ENCODE results near the gene YDJC. TPM values are rescaled to one million over a fixed set of nuclear protein-coding genes. Genes with fewer than 3 reads are reported as not detected.

The YDJC gene
- total and polyA plus RNA-seq, 9 of the 15 experiments (the other 6 are each of a cell fraction or from before 2014, with no cell fraction given): 13.5 to 871 (median 164) TPM

- TF ChIP-seq HNRNPLL (IDR thresholded peaks at IDR 0.05; ENCODE audit: low read depth, low read length, poor library complexity, severe bottlenecking) (no peak), GTF2F1 (IDR thresholded peaks at IDR 0.05; ENCODE audit: low read depth, low read length) (no peak)
- TF ChIP-seq, protein P1, sequence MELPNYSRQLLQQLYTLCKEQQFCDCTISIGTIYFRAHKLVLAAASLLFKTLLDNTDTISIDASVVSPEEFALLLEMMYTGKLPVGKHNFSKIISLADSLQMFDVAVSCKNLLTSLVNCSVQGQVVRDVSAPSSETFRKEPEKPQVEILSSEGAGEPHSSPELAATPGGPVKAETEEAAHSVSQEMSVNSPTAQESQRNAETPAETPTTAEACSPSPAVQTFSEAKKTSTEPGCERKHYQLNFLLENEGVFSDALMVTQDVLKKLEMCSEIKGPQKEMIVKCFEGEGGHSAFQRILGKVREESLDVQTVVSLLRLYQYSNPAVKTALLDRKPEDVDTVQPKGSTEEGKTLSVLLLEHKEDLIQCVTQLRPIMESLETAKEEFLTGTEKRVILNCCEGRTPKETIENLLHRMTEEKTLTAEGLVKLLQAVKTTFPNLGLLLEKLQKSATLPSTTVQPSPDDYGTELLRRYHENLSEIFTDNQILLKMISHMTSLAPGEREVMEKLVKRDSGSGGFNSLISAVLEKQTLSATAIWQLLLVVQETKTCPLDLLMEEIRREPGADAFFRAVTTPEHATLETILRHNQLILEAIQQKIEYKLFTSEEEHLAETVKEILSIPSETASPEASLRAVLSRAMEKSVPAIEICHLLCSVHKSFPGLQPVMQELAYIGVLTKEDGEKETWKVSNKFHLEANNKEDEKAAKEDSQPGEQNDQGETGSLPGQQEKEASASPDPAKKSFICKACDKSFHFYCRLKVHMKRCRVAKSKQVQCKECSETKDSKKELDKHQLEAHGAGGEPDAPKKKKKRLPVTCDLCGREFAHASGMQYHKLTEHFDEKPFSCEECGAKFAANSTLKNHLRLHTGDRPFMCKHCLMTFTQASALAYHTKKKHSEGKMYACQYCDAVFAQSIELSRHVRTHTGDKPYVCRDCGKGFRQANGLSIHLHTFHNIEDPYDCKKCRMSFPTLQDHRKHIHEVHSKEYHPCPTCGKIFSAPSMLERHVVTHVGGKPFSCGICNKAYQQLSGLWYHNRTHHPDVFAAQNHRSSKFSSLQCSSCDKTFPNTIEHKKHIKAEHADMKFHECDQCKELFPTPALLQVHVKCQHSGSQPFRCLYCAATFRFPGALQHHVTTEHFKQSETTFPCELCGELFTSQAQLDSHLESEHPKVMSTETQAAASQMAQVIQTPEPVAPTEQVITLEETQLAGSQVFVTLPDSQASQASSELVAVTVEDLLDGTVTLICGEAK (IDR thresholded peaks at IDR 0.05): no peak
- TF ChIP-seq, protein P1 (CRISPR knock-in tag; IDR thresholded peaks at IDR 0.05): peak; percentile 6
- TF ChIP-seq, protein P2, sequence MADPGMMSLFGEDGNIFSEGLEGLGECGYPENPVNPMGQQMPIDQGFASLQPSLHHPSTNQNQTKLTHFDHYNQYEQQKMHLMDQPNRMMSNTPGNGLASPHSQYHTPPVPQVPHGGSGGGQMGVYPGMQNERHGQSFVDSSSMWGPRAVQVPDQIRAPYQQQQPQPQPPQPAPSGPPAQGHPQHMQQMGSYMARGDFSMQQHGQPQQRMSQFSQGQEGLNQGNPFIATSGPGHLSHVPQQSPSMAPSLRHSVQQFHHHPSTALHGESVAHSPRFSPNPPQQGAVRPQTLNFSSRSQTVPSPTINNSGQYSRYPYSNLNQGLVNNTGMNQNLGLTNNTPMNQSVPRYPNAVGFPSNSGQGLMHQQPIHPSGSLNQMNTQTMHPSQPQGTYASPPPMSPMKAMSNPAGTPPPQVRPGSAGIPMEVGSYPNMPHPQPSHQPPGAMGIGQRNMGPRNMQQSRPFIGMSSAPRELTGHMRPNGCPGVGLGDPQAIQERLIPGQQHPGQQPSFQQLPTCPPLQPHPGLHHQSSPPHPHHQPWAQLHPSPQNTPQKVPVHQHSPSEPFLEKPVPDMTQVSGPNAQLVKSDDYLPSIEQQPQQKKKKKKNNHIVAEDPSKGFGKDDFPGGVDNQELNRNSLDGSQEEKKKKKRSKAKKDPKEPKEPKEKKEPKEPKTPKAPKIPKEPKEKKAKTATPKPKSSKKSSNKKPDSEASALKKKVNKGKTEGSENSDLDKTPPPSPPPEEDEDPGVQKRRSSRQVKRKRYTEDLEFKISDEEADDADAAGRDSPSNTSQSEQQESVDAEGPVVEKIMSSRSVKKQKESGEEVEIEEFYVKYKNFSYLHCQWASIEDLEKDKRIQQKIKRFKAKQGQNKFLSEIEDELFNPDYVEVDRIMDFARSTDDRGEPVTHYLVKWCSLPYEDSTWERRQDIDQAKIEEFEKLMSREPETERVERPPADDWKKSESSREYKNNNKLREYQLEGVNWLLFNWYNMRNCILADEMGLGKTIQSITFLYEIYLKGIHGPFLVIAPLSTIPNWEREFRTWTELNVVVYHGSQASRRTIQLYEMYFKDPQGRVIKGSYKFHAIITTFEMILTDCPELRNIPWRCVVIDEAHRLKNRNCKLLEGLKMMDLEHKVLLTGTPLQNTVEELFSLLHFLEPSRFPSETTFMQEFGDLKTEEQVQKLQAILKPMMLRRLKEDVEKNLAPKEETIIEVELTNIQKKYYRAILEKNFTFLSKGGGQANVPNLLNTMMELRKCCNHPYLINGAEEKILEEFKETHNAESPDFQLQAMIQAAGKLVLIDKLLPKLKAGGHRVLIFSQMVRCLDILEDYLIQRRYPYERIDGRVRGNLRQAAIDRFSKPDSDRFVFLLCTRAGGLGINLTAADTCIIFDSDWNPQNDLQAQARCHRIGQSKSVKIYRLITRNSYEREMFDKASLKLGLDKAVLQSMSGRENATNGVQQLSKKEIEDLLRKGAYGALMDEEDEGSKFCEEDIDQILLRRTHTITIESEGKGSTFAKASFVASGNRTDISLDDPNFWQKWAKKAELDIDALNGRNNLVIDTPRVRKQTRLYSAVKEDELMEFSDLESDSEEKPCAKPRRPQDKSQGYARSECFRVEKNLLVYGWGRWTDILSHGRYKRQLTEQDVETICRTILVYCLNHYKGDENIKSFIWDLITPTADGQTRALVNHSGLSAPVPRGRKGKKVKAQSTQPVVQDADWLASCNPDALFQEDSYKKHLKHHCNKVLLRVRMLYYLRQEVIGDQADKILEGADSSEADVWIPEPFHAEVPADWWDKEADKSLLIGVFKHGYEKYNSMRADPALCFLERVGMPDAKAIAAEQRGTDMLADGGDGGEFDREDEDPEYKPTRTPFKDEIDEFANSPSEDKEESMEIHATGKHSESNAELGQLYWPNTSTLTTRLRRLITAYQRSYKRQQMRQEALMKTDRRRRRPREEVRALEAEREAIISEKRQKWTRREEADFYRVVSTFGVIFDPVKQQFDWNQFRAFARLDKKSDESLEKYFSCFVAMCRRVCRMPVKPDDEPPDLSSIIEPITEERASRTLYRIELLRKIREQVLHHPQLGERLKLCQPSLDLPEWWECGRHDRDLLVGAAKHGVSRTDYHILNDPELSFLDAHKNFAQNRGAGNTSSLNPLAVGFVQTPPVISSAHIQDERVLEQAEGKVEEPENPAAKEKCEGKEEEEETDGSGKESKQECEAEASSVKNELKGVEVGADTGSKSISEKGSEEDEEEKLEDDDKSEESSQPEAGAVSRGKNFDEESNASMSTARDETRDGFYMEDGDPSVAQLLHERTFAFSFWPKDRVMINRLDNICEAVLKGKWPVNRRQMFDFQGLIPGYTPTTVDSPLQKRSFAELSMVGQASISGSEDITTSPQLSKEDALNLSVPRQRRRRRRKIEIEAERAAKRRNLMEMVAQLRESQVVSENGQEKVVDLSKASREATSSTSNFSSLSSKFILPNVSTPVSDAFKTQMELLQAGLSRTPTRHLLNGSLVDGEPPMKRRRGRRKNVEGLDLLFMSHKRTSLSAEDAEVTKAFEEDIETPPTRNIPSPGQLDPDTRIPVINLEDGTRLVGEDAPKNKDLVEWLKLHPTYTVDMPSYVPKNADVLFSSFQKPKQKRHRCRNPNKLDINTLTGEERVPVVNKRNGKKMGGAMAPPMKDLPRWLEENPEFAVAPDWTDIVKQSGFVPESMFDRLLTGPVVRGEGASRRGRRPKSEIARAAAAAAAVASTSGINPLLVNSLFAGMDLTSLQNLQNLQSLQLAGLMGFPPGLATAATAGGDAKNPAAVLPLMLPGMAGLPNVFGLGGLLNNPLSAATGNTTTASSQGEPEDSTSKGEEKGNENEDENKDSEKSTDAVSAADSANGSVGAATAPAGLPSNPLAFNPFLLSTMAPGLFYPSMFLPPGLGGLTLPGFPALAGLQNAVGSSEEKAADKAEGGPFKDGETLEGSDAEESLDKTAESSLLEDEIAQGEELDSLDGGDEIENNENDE (IDR thresholded peaks at IDR 0.05; ENCODE audit: low read depth, low read length): peak; percentile 18
These were observed 46.8 kb downstream of the YDJC start (continued) for GRCh38 chr22:21582801-21583740.

All from K562 (cell line).